Left lobe of liver (tissue), 2 donors: ENCODE data around the gene VPS39. TPM values are rescaled to one million over a fixed set of nuclear protein-coding genes. Genes with fewer than 3 reads are reported as not detected.

Experiments used
- ATAC-seq: fragments of 200-7000 bp; cut with Tn5 transposase; one replicate; pipeline ENCODE4 v1.9.1; 2020; ENCODE audit warnings: mild to moderate bottlenecking, moderate library complexity
- DNase-seq: peaks from one replicate; pipeline ENCODE4 v3.0.0-alpha.2; 2020; ENCODE audit warnings: low spot score
- total RNA-seq: library from RNA; stranded (reverse); gene quantifications from one replicate; pipeline ENCODE4 v1.2.1, GENCODE V29; 2021
- donor health status: DM: no; HTN: no; CAD: no; lungs with moderate emphysema.
- donor health status: DM: no; HTN: yes; CAD: no.

VPS39 gene
- total RNA-seq, 1 donor from 2014 or later = 21.4 TPM

DNA sequence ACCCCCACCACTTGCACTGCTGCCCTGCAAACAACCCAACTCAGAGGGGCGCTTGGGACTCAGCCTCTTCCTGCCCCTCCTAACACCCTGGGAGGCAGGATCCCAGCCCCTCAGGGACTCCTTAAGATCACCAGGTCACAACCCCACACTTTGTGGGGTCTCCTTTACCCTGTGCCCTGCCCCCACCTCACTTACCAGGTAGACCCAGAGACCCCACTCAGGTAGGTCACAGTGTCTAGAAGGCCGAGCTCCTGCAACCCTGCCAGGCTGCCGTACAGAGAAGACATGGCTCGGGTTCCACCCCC lies 60.7 kb downstream of the VPS39 start:
- DNase-seq (no peak), ATAC-seq (no peak)

DNA sequence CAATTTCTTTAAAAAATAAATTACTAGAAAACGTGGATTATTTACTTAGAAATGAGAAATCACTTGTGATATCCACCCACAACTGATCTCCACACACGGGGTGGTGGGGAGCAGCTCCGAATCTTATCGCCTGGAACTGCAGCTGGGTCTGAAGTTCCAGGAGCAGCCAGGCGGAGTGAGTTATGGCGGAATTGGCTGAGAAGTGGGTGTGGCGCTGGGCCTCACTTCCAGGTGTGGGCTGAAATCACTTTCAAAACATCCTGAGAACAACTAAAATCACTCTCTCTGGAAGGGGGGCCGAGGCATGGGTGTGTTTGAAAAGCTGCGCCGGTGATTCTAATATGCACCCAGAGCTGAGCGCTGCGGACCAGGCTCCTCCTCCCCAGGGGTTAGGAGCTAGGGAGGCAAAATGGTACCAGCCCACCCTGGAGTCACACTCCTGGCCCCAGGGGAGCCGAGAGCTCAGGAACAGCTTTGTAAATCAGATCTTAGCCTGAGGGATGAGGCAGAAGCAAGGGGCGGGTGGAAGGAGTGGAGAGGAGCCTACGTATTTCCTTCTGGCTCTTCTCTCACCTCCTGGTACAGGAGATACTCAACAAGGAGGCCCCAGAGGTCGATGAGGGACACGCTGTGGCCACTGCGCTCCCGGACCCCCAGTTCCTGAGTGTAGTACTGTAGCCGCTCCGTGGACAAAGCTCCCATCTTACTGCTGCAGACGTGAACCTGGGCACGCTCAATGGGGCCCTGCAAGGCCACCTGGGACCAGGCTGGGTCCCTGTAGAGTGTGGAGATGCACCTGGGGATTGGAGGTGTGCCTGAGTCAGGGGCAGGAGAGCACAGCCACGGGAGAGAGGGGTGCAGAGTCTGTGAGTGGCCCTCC lies 61.3 kb downstream of the VPS39 start:
- DNase-seq (no peak), ATAC-seq (no peak)

DNA sequence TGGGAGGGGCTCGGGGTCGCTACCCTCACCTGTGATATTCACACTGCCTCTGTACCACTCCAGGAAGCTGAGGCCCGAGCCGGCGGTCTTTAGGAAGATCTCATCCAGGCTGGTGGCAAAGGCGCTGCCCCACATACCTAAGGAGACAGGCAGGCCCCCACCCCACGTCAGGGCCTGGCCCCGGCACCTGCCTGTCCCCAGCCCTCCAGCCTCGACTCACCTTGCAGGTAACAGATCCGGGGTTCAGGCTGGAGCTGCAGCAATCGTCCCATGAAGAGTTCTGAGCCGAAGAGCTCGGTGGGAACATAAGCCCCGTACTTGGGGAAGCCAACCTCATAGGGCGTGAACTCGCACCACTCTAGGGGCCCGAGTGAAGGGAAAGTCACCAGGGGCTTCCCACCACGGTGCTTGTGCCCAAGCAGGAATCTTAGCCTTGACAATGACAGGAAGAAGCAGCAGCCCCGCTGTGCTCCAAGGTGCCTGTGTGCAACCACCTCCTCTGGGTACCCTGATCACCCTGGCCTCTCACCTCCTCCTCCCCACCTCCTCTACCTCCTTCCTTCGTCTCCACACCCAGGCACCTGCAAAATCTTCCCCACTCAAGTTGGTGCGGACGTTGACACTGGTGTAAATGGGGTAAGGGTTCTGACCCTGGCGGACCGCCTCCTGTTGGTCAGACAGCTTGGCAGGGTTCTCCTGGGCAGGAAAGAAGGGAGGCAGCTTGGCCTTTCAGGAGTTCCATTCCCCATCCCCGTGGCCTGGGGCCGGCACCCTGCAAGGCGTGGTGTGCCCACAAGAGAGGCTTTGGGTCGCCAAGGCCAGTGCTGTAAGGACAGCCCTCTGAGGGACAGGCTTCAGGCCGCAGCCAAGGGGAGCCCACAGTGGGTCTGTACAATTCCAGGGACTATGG lies 62.3 kb downstream of the VPS39 start:
- no peak for ATAC-seq
- DNase-seq = no peak

DNA sequence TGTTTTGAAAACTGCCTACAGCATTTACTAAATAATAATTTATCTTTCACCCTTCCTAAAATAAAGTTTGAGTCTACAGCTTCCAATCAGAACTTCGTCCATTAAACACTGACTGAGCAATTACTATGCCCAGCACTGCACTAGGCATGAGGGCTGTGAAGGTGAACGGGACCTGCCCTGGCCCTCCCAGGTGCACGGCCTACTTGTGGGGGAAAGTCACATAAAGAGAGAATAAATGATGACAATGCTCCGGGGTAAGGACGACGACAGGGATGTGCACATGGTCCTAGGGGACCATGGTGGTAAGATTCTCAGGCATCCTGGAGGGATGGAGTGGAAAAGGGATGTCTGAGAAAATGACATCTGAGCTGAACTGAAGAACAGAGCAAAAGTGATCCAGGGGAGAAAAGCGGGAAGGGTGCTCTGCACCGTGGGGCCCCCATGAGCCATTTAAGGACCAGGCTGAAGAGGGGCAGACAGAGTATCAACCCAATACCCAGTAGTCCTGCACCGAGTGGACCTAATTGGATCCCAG lies 63.2 kb downstream of the VPS39 start:
- DNase-seq (no peak), ATAC-seq (no peak)

DNA sequence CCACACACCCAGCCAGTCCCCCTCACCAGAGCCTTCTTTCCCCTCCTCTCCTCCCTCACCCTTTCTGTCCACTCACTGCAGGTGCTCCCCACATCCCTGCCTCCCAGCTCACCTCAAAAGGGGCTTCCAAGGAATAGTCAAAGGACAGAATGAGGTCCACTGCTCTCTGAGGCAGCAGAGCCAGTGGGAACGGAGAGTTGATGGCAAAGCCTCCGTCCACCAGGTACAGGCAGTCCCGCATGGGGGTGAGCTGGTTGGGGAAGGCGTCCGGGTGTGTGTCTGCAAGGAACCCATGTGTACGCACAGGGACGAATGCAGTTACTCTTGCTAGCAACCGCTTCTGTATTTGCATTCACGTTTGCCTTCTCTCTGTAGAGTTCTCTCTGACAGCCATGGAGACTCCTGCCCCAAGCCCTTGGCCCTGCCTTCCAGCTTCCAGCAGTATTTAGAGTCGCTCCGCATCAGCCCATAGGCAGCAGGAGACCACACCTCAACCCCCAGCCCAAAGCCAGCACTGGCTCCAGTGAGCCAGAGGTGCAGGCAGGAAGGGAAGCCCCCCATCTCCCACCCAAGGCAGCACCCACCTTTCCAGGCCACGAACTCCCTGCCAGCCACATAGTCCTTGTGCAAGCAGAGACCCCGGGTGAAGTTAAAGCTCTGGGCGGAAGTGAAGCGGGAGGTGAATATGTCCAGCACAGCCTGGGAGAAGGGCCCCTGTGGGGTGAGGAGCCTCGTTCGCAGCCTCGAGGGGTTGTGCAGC lies 64.1 kb downstream of the VPS39 start:
- ATAC-seq = no peak
- DNase-seq = no peak

DNA sequence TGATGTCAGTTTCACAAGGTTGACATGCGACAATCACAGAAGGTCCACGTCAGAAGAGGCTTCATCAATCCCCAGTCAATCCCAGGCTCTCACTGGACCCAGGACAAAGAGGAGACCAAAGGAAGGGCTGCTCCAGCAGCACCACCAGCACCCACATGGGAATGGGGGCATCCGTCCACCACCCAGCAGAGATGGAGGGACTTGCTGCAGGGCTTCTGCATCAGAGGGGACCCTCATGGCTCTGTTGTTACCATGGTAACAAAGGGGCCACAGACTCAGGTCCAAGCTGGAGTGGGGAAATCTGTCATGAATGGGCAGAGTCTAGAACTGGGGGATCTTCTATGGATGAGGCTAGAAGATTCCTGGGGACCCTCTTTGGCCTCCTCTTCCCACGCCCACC lies 64.7 kb downstream of the VPS39 start:
- ATAC-seq = no peak
- no peak for DNase-seq

DNA sequence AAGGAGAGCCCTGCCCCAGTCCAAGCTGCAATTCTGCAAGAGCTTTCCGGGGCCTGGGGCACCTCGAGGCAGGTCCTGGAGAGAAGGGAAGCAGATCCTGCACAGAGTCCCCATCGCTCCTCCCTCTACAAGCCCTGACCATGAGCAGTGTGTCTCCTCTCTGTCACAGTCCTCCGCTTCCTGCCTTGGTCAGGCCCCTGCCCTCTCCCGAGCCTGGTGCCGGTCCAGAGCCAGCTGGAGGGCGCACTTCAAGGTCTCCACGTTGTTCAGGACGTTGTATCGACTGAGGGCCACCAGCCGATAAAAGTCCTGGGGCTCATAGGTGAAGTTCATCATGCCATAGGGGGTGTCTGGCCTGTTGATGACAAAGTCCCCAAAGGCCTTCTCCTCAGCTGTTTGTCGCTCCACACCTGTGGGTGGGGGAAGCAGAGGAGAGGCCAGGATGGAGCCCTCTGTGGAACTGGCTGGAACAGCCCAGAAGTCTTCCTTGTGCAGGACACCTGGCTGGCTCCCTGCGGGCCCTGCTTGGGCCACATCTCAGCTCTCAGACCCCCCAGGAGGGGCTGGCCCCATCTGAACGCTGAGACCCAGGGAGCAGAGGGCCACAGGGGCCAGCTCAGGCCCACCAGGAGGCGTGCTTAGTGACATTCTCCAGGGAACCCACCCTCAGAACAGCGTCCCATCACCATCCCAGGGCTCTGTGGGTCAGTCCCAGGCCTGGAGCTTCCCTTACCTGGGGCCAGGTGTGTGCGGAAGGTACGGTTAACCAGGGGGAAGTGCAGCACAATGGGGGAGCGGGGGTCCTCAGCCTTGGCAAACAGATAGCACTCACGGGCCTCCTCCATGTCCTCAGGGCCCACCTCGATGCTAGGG lies 66.1 kb downstream of the VPS39 start:
- DNase-seq (no peak), ATAC-seq (no peak)

DNA sequence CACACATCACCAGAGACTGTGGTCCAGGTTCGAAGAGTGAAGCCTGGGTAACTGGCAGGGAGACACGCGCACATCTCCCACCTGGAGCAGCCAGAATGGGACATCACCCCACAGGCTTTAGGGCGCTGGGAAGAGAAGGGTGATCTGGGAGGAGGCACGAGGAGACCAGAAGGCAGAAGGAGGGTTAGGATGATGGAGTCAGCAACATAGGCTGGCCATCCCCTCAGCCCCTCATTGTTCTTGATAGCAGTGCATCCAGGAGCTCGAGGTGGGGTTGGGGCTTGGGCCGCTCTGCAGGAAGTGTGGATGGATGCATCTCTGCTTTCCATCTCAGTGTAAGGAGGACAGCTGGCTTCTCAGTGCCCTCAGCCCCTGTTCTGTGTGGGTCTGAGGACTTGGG lies 66.9 kb downstream of the VPS39 start:
- DNase-seq = no peak
- no peak for ATAC-seq

DNA sequence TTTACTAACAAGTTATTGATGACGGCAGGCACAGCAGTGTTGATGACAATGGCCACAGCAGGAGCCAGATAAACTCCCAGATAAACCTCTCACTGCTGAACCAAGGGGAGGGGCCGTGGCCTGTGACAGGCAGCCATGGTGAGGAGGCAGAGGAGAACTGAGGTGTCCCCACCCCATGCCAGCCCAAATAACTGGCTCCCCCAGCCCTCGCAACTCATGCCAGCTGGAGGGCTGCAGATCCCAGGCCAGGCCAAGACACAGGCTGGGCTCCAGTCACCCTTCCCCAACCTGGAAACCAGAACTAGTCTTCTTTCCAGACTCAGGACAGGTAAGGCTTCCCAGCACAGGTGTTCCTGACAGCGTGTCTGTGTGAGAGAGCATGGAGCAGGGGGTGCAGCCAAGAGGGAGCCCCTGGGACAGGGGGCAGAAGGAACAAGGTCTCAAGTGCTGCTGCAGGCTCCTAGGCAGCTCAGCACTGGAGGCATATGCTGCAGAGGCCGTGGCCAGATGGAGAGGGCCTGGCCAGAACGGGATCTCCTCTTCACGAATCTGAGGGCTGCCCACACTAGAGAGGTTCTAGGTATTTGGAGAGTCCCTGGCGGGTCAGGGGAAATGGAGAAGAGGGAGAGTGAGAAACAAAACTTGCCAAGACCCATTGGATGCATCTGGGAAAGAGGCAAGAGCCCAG lies 67.6 kb downstream of the VPS39 start:
- peak; percentile 29 for DNase-seq

DNA sequence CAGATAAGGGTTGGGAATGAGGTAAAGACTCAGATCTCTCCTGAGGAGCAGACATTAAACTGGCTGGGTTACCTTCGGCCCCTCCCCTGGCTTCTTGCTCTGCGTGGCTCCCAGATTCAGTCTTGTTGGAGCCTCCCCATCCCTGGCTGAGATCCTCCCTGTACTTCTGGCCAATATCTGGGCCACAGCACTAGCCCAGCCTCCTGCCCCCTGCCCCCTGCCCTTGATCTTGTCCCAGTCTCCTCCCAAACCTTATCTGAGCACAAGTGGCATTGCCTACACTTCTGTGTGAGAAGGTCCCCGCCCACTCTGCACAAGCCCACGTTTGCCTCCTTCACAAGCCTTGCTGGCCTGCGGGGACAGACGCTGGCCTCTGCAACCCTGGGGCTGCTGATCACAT lies 68.5 kb downstream of the VPS39 start:
- no peak for ATAC-seq
- DNase-seq = peak; percentile 24

More for the DNA sequence above, 67.6 kb downstream of the VPS39 start:
- ATAC-seq = no peak

DNA sequence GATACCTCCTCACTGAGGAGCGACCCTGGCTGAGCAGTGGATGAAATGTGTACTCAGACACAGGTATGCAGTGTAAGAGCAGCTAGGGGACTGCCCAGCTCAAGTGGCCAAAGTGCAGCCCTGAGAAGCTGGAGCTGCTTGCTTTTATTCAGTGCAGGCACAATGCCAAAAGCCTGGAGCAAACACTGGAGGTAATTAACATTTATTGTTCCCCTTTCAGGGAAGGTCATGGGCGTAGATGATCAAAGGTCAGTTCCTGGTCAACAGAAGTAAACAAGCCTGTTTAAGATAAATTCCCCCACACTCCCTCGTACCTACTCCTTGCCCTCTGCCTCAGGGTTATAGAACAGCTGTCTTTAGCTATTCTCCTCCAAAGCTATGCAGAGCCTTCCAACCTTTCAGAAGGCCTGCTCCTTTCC lies 69.1 kb downstream of the VPS39 start:
- no peak for ATAC-seq
- DNase-seq = peak; percentile 42

DNA sequence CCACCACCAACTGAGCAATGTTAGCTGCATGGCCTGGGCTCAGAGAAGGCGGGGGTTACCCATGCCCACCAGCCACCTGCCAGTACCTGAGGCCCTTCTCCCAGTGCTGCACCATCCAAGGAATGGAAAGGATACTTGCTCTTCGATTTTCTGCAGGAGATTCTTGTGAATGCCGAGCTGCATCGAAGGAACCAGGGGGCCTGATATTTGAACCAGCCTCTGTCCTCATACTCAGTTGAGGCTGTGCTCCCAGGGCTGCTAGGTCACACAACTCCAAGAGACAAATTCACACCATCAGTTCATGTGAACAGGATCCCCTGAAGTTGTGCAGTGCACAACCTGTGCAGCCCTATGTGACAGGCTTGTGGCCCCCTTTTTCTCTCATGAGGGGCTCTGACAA lies 69.7 kb downstream of the VPS39 start:
- ATAC-seq (no peak), DNase-seq (peak; percentile 26)

DNA sequence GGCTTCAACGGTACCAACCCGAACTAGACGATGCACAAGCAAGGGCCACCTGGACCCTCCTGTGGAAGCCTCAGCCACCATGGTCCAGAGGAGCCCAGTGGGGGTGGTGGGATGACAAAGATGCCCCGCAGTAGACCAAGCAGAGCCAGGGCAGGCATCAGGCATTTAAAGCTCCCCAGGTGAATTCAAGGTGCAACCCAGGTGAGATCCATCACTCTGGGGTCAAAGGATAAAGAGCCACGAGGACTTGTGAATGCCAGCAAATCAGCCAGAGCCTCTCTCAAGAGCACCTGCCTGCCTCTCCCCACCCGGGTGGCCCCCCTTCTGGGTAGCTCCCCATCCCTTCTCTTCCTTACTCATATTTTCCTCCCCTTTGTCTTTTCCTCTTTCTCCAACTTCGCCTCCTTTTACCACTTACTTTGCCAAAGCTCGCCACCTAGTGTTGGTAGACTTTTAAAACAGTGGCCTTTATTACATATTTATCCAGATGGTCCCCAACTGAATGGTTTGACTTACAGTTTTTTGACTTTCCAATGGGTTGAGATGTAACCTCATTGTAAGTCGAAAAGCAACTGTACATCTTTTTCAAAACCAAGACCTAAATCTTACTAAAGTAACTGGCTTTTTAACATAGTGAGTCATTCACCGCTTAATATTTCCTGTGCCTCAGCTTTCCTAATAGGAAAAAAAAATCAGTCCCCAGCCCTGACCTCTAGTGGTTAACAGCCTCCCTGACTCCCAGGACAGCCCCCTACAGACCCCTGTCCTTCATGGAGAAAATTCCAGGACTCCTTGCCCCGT lies 70.4 kb downstream of the VPS39 start:
- DNase-seq = peak; percentile 31
- peak; percentile 51 for ATAC-seq

DNA sequence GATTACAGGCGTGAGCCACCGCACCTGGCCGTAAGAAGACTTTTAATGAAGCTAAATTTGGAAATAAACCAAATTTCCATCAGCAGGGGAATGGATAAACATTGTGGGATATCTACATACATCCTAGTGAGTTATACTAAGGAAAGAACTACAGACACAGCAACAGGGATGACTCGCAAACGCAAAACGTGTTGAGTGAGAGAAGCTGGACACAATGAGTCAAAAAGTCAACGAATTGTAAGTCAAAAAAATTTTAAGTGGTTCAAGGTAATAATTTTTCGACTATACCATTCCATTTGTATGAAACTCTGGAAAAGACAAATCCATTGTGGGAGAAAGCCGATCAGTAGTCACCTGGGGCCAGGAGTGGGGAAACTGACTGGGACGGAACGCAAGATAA lies 71.6 kb downstream of the VPS39 start:
- no peak for DNase-seq

DNA sequence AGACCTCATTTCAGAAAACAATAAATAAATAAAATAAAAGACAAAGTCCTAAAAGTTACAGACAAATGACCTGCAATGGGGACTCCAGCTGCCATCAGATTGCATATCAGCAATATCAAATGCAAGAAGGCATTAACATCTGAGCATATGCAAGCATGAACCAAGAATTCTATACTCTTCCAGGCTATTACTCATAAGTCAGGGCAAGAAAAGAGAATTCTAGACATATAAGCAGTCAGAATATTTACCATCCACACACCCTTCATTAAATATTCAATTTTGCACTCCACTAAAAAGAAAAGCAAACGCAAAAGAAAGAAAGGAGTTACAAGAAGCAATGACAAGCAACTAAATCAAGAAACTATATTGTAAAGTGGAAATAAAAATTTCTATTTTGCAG lies 72.8 kb downstream of the VPS39 start:
- no peak for DNase-seq
- ATAC-seq = no peak

More for the DNA sequence above, 71.6 kb downstream of the VPS39 start:
- no peak for ATAC-seq

DNA sequence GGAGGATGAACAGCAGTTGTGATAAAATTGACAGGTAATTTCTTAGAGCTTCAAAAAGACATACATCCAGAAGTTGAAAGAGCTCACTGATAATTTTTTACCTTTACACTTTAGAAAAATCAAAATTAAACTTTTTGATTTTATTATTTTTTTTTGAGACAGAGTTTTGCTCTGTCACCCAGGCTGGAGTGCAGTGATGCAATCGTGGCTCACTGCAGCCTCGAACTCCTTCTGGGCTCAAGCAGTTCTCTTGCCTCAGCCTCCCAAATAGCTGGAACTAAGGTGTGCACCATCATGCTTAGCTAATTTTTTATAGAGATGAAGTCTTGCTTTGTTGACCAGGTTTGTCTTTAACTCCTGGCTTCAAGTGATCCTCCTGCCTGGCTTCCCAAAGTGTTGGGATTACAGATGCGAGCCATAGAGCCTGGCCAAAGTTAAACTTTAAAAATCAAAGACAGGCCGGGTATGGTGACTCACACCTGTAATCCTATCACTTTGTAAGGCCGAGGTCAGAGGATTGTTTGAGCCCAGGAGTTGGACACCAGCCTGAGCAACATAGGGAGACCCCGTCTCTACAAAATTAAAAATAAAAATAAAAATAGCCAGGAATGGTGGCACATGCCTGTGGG lies 73.4 kb downstream of the VPS39 start:
- no peak for DNase-seq
- ATAC-seq = no peak

DNA sequence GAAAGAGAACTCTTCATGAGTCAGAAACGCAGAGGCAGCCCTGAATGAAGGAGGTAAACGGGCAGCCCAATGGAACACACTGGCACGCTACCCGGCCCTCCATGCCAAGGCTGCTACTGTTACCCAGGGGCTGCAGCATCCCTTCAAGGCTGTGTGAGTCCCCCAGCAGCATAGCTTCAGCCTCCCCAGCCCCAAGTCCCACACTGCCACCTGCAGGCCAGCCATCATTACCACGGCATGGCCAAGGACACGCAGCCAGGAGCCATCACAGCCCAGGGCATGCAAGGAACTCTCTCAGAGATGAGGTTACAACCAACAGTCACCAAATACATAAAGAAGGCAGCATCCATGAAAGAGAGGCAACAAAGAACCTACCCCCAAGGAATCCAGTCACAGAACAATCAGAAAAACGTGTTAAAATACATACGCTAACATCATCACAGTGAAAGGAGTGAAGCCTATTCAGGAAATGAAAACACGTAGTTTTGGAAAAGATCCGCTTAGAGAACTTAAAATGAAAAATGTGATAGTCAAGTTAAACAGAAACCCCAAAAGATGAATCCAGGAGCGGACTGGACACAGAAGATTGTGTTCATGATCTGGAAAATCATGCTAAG lies 74.1 kb downstream of the VPS39 start:
- no peak for DNase-seq

DNA sequence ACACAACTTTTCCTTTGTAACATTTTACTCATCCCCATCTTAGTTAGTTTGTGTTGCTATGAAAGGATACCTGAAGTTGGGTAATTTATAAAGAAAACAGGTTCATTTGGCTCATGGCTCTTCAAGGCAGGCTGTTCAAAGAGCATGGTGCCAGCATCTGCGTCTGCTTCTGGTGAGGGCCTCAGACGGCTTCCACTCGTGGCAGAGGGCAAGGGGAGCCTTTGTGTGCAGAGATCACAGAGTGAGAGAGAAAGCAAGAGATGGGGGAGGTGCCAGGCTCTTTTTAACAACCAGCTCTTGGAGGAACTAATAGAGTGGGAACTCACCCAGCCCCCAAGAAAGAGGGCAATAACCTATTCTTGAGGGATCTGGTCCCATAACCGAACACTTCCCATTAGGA lies 74.7 kb downstream of the VPS39 start:
- no peak for DNase-seq
- no peak for ATAC-seq

More for the DNA sequence above, 74.1 kb downstream of the VPS39 start:
- ATAC-seq = peak; percentile 90
